Prostate gland (tissue), 2 donors: ENCODE measurements around the gene SERPINB3. TPM values are rescaled to one million over a fixed set of nuclear protein-coding genes. Genes with fewer than 3 reads are reported as not detected.

Experiments used
- DNase-seq: peaks from one replicate; pipeline ENCODE4 v3.0.0-alpha.2; 2019; ENCODE audit warnings: low spot score
- H3K27ac ChIP-seq, 2 donors: fragments of 200-600 bp; sonication (generic); 2 replicates each; pipeline ENCODE4 v1.5.1; 2017 to 2019
- H3K27me3 ChIP-seq: fragments of 200-600 bp; sonication (generic); replicated peaks from 2 replicates; pipeline ENCODE4 v1.5.1; 2019; ENCODE audit not compliant: insufficient read depth
- H3K36me3 ChIP-seq, 2 donors: fragments of 200-600 bp; sonication (generic); 1 replicate in 1 of 2; 2 replicates in 1 of 2; pipeline versions ENCODE4 v1.5.1 to v1.8.1; 2017 to 2019
- H3K4me1 ChIP-seq: fragments of 200-600 bp; sonication (generic); replicated peaks from 2 replicates; pipeline ENCODE4 v1.5.1; 2019
- H3K4me3 ChIP-seq, 2 donors: fragments of 200-600 bp; sonication (generic); 2 replicates each; pipeline ENCODE4 v1.5.1; 2017 to 2019
- H3K9me3 ChIP-seq: fragments of 200-600 bp; sonication (generic); 2 replicates; pipeline ENCODE4 v1.5.1; 2017
- POLR2A ChIP-seq: fragments of 450-650 bp; IDR thresholded peaks from one replicate; pipeline ENCODE4 v1.6.1; 2016; ENCODE audit warnings: antibody characterized with exemption, mild to moderate bottlenecking
- POLR2AphosphoS5 ChIP-seq: sonication (generic); formaldehyde crosslinking; IDR thresholded peaks from one replicate; pipeline ENCODE4 v1.6.1; 2017; ENCODE audit warnings: antibody characterized with exemption
- WGBS: methylation state at CpG from one replicate; pipeline ENCODE4 v1.1.5; 2018; 5-methylcytosine and 5-hydroxymethylcytosine counted together
- intact Hi-C: fragments of 100-400 bp; cut with DNase I; formaldehyde crosslinking; loops from one replicate; pipeline ENCODE4 v1.14.2; 2022
- total RNA-seq, 2 donors: library from RNA; depleted of rRNA; stranded (reverse); fragments of >200 nt; gene quantifications; one replicate each; pipeline ENCODE4 v1.1.0, GENCODE V29; 2016
- TF ChIP-seq, protein P1 (sequence below), 4 experiments: fragments of 200-600 bp in 2 of 4; fragments of 450-650 bp in 2 of 4; sonication (generic) in 2 of 4; IDR thresholded peaks; 1 replicate in 3 of 4; 2 replicates in 1 of 4; pipeline ENCODE4 v1.5.1; 2016 to 2019; ENCODE audit warnings: antibody characterized with exemption in 4 of 4, mild to moderate bottlenecking in 2 of 4, moderate library complexity in 2 of 4

Gene SERPINB3
- total RNA-seq, 2 donors from 2014 or later = 8.5 to 8.8 TPM

- Histone ChIP-seq H3K27ac (no peak overlapping the region), H3K36me3 (no peaks in the 10 kb centered on the region), H3K4me3 (no peak overlapping the region), H3K27me3 (no peaks in the 10 kb centered on the region), H3K9me3 (no peaks in the 10 kb centered on the region), H3K4me1 (no peaks in the 10 kb centered on the region)
- WGBS = 37% methylated on average over 5 of the region's 5 CpGs
- intact Hi-C loops = no loop called here
- DNase-seq = no peak
- TF ChIP-seq, protein P1, sequence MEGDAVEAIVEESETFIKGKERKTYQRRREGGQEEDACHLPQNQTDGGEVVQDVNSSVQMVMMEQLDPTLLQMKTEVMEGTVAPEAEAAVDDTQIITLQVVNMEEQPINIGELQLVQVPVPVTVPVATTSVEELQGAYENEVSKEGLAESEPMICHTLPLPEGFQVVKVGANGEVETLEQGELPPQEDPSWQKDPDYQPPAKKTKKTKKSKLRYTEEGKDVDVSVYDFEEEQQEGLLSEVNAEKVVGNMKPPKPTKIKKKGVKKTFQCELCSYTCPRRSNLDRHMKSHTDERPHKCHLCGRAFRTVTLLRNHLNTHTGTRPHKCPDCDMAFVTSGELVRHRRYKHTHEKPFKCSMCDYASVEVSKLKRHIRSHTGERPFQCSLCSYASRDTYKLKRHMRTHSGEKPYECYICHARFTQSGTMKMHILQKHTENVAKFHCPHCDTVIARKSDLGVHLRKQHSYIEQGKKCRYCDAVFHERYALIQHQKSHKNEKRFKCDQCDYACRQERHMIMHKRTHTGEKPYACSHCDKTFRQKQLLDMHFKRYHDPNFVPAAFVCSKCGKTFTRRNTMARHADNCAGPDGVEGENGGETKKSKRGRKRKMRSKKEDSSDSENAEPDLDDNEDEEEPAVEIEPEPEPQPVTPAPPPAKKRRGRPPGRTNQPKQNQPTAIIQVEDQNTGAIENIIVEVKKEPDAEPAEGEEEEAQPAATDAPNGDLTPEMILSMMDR (IDR thresholded peaks at IDR 0.05) = no peak
- no peak for TF ChIP-seq POLR2A
- no peak for TF ChIP-seq POLR2AphosphoS5
These were observed 40.3 kb upstream of the SERPINB3 start for GRCh38 chr18:63701952-63702351.

DNA sequence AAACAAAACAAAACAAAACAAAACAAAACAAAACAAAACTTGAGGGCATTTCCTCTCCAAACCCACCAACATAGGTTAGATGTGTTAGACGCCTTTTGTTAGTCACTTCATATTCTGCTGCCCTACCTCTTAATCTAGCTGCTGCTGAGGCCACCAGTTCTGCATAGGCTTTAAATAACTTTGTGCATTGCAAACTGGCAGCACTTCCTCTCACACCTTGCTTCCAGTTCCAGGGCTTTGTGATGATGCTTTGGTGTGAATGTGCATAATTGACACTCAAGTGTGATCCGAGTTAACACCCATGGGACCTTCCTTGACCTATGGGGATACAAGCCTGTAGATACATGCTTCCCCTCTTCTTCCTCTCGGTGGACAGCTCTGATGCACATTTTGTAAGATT is 38.8 kb upstream of the SERPINB3 start:
- TF ChIP-seq POLR2A (no peak), POLR2AphosphoS5 (no peak)
- TF ChIP-seq, protein P1 (IDR thresholded peaks at IDR 0.05) = no peak
- intact Hi-C loops = no loop called here
- 80% methylated on average over 3 of the region's 3 CpGs for WGBS
- Histone ChIP-seq H3K27me3 (no peaks in the 10 kb centered on the region), H3K9me3 (no peaks in the 10 kb centered on the region), H3K4me1 (no peaks in the 10 kb centered on the region), H3K27ac (no peak overlapping the region), H3K36me3 (no peaks in the 10 kb centered on the region), H3K4me3 (no peak overlapping the region)
- DNase-seq = no peak

DNA sequence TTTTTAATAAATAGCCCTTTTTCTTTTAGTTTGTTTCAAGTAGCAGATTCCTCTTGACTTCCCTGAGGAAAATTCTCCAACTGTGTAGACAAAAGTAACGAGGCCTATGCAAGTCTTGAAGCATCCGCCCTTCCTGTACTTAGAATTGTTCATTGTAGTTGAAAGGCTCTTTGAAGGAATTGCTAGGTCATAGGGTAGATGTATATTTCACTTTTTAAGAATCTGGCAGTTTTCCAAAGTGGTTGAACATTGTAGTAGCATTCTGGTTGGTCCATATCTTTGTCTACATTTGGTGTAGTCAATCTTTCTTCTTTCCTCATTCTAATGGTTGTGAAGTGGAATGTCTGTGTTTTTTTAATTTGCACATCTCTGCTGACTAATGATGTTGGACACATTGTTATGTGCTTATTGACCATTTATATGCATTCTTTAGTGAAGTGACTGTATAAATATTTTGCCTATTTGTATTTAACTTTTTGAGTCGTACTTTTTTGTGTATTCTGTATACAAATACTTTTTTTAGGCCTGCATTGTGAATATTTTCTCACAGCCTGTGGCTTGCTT is 35.5 kb upstream of the SERPINB3 start:
- no peaks in the 10 kb centered on the region for H3K9me3 ChIP-seq
- WGBS = 66% methylated on average over 3 of the region's 3 CpGs
- TF ChIP-seq POLR2AphosphoS5 (no peak), POLR2A (no peak)
- TF ChIP-seq, protein P1 (IDR thresholded peaks at IDR 0.05) = no peak

GRCh38 chr18:63689064-63689463 is 27.4 kb upstream of the SERPINB3 start:
- 75% methylated on average over 2 of the region's 2 CpGs for WGBS

More for the DNA sequence above, 35.5 kb upstream of the SERPINB3 start:
- no peaks in the 10 kb centered on the region for H3K36me3 ChIP-seq
- no peaks in the 10 kb centered on the region for H3K27me3 ChIP-seq
- H3K27ac ChIP-seq = no peak overlapping the region
- intact Hi-C loops = no loop called here
- no peak overlapping the region for H3K4me3 ChIP-seq
- no peaks in the 10 kb centered on the region for H3K4me1 ChIP-seq
- no peak for DNase-seq

GRCh38 chr18:63686871-63687270 is 25.2 kb upstream of the SERPINB3 start:
- no peaks in the 10 kb centered on the region for H3K4me1 ChIP-seq
- TF ChIP-seq, protein P1 (IDR thresholded peaks at IDR 0.05) = no peak
- TF ChIP-seq POLR2A (no peak), POLR2AphosphoS5 (no peak)
- H3K36me3 ChIP-seq = no peaks in the 10 kb centered on the region
- no peak overlapping the region for H3K27ac ChIP-seq
- H3K27me3 ChIP-seq = no peaks in the 10 kb centered on the region
- 62% methylated on average over 2 of the region's 2 CpGs for WGBS
- no peaks in the 10 kb centered on the region for H3K9me3 ChIP-seq
- DNase-seq = no peak
- intact Hi-C loops = no loop called here
- no peak overlapping the region for H3K4me3 ChIP-seq

More at GRCh38 chr18:63689064-63689463, 27.4 kb upstream of the SERPINB3 start:
- TF ChIP-seq, protein P1 (IDR thresholded peaks at IDR 0.05) = no peak
- TF ChIP-seq POLR2AphosphoS5 (no peak), POLR2A (no peak)
- Histone ChIP-seq H3K4me3 (no peak overlapping the region), H3K4me1 (no peaks in the 10 kb centered on the region), H3K27ac (no peak overlapping the region), H3K36me3 (no peaks in the 10 kb centered on the region), H3K9me3 (no peaks in the 10 kb centered on the region), H3K27me3 (no peaks in the 10 kb centered on the region)
- intact Hi-C loops = no loop called here
- no peak for DNase-seq
